Peyer's patch (tissue), 4 donors: Measurements from ENCODE around the gene MSANTD1. TPM values are rescaled to one million over a fixed set of nuclear protein-coding genes. Genes with fewer than 3 reads are reported as not detected.

Experiments
- DNase-seq, 3 donors: peaks; one replicate each; pipeline ENCODE4 v3.0.0-alpha.2; 2017 to 2019
- H3K27ac ChIP-seq, 4 donors: fragments of 200-600 bp; sonication (generic); one replicate each; pipeline ENCODE4 v1.5.1; 2016 to 2019
- H3K27me3 ChIP-seq, 2 donors: fragments of 200-600 bp; sonication (generic); one replicate each; pipeline ENCODE4 v1.5.1; 2019
- H3K36me3 ChIP-seq, 3 donors: fragments of 200-600 bp; sonication (generic); one replicate each; pipeline ENCODE4 v1.5.1; 2016 to 2019
- H3K4me1 ChIP-seq, 4 donors: fragments of 200-600 bp; sonication (generic); one replicate each; pipeline ENCODE4 v1.5.1; 2016 to 2019
- H3K4me3 ChIP-seq, 4 donors: fragments of 200-600 bp; sonication (generic); 1 replicate in 3 of 4; 2 replicates in 1 of 4; pipeline ENCODE4 v1.5.1; 2016 to 2019; ENCODE audit warnings: mild to moderate bottlenecking in 1 of 4
- H3K9me3 ChIP-seq, 4 donors: fragments of 200-600 bp; sonication (generic); one replicate each; pipeline ENCODE4 v1.5.1; 2016 to 2019; ENCODE audit warnings: mild to moderate bottlenecking in 1 of 4
- POLR2A ChIP-seq, 2 donors: fragments of 450-650 bp; IDR thresholded peaks; one replicate each; pipeline ENCODE4 v1.5.1; 2017; ENCODE audit warnings: antibody characterized with exemption in 2 of 2, mild to moderate bottlenecking in 2 of 2, moderate library complexity in 2 of 2
- total RNA-seq, 4 donors: library from RNA; depleted of rRNA; stranded (reverse); fragments of >200 nt; gene quantifications; one replicate each; pipeline ENCODE4 v1.1.0, GENCODE V29; 2016
- TF ChIP-seq, protein P1 (sequence below), 6 experiments: fragments of 450-650 bp in 4 of 6; fragments of 200-600 bp in 2 of 6; sonication (generic) in 1 of 6; IDR thresholded peaks; one replicate each; pipeline ENCODE4 v1.5.1; 2017 to 2019; ENCODE audit warnings: antibody characterized with exemption in 6 of 6, mild to moderate bottlenecking in 3 of 6, moderate library complexity in 1 of 6

The MSANTD1 gene
- total RNA-seq, 4 donors from 2014 or later = 0.35 to 2.5 (median 1.5) TPM

DNA sequence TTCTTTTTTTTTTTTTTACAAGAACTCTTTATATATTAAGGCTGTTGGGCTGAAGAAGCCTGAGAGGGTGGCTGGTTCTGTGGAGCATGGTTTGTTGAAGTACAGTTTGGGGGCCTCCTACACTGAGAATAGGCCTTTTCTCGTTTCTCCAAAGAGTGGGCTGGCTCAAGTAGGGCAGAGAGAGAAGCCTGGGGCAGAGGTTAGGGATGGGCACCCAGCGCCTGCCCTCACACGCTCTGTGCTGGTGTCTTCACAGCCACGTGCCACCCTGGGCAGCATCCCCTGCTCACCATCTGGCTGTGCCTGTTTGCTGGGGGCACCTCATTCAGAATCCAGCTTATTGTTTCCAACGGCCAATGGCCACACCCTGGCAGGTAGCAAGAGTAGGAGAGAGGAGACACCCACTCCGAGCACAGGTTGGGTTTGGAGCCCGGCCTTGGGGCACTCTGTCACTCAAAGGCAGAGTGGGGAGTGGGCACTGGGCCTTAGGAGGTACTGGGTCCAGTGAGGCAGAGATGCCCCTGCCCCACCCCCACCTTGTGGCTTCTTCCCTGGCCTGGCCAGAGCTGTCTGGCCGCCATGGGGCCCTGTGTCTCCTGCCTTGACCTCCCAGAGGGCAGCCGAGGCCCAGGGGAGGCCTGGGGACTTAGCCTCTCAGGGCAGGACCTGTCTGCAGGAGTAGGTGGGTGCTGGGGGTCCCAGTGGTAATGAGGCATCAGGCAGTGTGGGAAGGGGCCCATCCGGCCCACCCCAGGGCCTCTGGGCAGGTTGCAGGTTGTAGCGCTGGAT lies 2.9 kb downstream of the MSANTD1 start:
- Histone ChIP-seq H3K9me3 (no peaks in the 10 kb centered on the region), H3K4me1 (peaks cover 0 to 1% (median 0%) of the 10 kb centered on the region in 4 donors), H3K27ac (no peak overlapping the region), H3K27me3 (no peaks in the 10 kb centered on the region), H3K36me3 (no peaks in the 10 kb centered on the region), H3K4me3 (no peak overlapping the region)
- DNase-seq = peak in 1 of 3 donors; percentile 29
- no peak for TF ChIP-seq POLR2A (IDR thresholded peaks at IDR 0.05)

DNA sequence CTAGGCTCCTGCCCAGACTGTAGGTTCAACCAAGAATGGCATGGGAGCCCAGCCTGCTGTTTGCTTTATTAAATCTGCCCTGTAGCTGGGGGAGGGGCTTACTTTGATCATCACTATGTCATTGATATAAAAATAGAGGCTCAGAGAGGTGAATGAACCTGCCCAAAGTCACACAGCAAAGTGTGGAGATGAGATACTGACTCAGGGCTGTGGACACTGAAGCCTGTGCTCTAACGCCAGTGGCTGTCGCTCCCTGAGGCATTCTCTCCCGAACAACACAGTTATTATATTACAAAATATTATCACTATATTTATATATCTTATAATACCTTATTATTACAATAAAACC lies 3.5 kb downstream of the MSANTD1 start:
- no peak for TF ChIP-seq POLR2A (IDR thresholded peaks at IDR 0.05)
- TF ChIP-seq, protein P1, sequence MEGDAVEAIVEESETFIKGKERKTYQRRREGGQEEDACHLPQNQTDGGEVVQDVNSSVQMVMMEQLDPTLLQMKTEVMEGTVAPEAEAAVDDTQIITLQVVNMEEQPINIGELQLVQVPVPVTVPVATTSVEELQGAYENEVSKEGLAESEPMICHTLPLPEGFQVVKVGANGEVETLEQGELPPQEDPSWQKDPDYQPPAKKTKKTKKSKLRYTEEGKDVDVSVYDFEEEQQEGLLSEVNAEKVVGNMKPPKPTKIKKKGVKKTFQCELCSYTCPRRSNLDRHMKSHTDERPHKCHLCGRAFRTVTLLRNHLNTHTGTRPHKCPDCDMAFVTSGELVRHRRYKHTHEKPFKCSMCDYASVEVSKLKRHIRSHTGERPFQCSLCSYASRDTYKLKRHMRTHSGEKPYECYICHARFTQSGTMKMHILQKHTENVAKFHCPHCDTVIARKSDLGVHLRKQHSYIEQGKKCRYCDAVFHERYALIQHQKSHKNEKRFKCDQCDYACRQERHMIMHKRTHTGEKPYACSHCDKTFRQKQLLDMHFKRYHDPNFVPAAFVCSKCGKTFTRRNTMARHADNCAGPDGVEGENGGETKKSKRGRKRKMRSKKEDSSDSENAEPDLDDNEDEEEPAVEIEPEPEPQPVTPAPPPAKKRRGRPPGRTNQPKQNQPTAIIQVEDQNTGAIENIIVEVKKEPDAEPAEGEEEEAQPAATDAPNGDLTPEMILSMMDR (IDR thresholded peaks at IDR 0.05) = no peak
- DNase-seq = no peak
- H3K4me1 ChIP-seq = peaks cover 0 to 7% (median 0%) of the 10 kb centered on the region in 4 donors

DNA sequence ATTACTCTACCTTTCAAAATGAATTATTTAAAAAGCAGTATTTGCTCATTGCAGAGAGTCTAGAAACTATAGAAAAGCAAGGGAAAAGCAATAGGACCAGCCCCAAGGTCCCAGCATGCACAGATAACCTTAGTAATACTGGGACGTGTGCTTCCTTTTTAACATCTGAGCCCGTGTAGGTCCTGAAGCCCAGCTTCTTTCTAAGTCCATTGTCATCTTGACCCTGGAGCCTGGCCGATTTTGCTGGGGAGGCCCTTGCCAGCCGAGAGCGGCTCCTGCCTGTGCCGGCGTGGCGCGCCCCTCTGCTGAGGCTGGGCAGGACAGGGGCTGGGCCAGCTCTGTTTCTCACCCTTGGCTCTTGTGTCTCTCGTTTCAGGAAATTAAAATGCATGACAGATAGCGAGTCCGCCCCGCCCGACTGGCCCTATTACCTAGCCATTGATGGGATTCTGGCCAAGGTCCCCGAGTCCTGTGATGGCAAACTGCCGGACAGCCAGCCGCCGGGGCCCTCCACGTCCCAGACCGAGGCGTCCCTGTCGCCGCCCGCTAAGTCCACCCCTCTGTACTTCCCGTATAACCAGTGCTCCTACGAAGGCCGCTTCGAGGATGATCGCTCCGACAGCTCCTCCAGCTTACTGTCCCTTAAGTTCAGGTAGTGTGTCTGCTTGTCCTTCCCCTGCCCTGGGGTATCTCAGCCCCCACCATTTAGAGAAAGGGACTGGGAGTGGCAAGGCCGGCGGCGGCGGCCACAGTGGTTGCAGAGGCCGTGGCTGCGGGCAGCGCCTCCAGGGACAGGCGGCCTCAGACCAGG lies 4.1 kb downstream of the MSANTD1 start:
- H3K27me3 ChIP-seq = no peaks in the 10 kb centered on the region
- no peak overlapping the region for H3K27ac ChIP-seq
- no peaks in the 10 kb centered on the region for H3K9me3 ChIP-seq
- TF ChIP-seq, protein P1 (IDR thresholded peaks at IDR 0.05) = no peak
- no peak for TF ChIP-seq POLR2A (IDR thresholded peaks at IDR 0.05)
- H3K4me3 ChIP-seq = no peak overlapping the region
- DNase-seq = peak in 1 of 3 donors; percentile 52
- H3K36me3 ChIP-seq = no peaks in the 10 kb centered on the region
- peaks cover 0 to 9% (median 0%) of the 10 kb centered on the region in 4 donors for H3K4me1 ChIP-seq

More for the DNA sequence above, 3.5 kb downstream of the MSANTD1 start:
- no peak overlapping the region for H3K27ac ChIP-seq
- no peaks in the 10 kb centered on the region for H3K36me3 ChIP-seq
- no peak overlapping the region for H3K4me3 ChIP-seq
- H3K27me3 ChIP-seq = no peaks in the 10 kb centered on the region
- H3K9me3 ChIP-seq = no peaks in the 10 kb centered on the region

DNA sequence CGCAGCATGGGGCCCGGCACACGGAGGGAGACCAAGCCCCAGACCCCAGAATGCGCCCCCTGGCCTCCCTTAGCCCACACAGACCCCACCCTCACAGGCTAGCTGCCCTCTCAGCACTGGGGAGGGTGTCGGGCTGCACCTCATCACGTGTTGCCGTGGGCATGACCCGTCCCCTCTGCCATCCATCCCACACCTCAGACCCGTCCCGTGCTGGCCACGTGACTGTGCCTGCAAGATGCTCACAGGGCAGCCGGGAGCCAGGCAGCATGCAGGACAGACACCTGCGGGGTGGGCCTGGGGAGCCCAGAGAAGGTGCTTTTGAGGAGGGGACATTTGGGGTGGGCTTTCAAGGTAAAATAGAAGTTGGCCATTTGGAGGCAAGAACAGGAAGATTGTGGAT lies 4.8 kb downstream of the MSANTD1 start:
- H3K36me3 ChIP-seq = no peaks in the 10 kb centered on the region
- peak in 2 of 3 donors; percentile 25 for DNase-seq

DNA sequence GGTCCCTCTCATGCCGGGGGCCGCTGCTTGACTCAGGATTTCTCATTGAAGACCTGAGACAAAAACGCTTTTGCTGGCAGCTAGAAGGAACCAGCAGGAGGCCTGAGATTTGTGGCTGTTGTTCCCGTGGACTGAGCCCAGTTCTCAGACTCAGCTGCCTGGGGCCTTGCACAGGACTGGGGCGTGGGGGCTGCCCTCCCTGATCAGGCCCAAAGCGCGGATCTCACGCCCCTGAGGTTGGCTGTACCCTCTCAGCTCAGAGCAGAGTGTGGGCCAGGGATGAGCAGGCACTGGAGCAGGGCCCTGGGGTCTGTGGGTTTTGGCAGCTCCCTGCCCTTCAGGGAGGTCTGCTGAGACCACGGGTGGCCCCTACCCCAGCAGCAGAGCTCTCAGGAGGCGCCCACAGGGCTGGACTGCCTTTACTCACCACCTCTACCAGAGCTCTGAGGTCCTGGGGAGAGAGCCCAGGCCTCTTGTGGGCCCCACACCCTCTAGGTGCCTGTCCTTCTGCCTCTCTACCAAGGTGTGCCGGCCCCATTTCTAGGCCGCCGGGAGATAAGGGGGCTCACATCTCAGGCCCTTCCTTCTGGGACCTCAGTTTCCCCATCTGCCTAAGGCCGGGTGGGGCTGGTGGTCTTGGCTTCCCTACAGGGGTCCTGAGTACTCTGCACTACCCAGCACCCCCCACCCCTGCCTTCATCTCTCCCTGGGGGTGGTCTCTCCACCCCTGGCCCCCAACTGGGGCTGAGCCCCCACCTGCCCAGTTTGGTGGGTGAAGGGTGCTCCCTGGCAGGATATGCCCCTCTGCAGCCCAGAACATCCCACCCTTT lies 5.6 kb downstream of the MSANTD1 start:
- no peaks in the 10 kb centered on the region for H3K27me3 ChIP-seq
- peaks cover 0 to 9% (median 0%) of the 10 kb centered on the region in 4 donors for H3K4me1 ChIP-seq
- H3K36me3 ChIP-seq = no peaks in the 10 kb centered on the region
- no peaks in the 10 kb centered on the region for H3K9me3 ChIP-seq
- H3K4me3 ChIP-seq = no peak overlapping the region
- H3K27ac ChIP-seq = no peak overlapping the region
- DNase-seq = peak in 2 of 3 donors; percentile 18 to 39
- TF ChIP-seq POLR2A (IDR thresholded peaks at IDR 0.05) = no peak
- TF ChIP-seq, protein P1 (IDR thresholded peaks at IDR 0.05) = no peak

More for the DNA sequence above, 4.8 kb downstream of the MSANTD1 start:
- Histone ChIP-seq H3K27ac (no peak overlapping the region), H3K4me3 (no peak overlapping the region), H3K4me1 (peaks cover 0 to 9% (median 0%) of the 10 kb centered on the region in 4 donors), H3K27me3 (no peaks in the 10 kb centered on the region), H3K9me3 (no peaks in the 10 kb centered on the region)
- no peak for TF ChIP-seq POLR2A (IDR thresholded peaks at IDR 0.05)
- TF ChIP-seq, protein P1 (IDR thresholded peaks at IDR 0.05) = no peak
